Mesendoderm (in vitro differentiated cells): ENCODE data around the gene HNRNPA0.
"Not testable (repeated sequence)": the region's sequence is repeated elsewhere in the genome, so short reads cannot be mapped to it uniquely, and the experiment has no call there.

Source experiments
- DNase-seq: peaks from one replicate; pipeline ENCODE4 v3.0.0; 2013
- H2AK5ac ChIP-seq: 2 replicates; pipeline ENCODE4 v1.6.1; 2013; ENCODE audit warnings: low read length, inconsistent platforms
- H2BK120ac ChIP-seq: 2 replicates; pipeline ENCODE4 v1.6.1; 2013; ENCODE audit warnings: low read depth, mild to moderate bottlenecking, low read length, moderate library complexity, mixed read lengths
- H2BK15ac ChIP-seq: replicated peaks from 2 replicates; pipeline ENCODE4 v1.6.1; 2013; ENCODE audit warnings: low read depth, mild to moderate bottlenecking, moderate library complexity
- H2BK5ac ChIP-seq: 2 replicates; pipeline ENCODE4 v1.6.1; 2013; ENCODE audit warnings: low read length, inconsistent platforms
- H3K18ac ChIP-seq: 2 replicates; pipeline ENCODE4 v1.6.1; 2013; ENCODE audit warnings: mild to moderate bottlenecking, low read length, mixed read lengths
- H3K23ac ChIP-seq: one replicate; pipeline ENCODE4 v1.6.1; 2013; ENCODE audit warnings: low read length
- H3K27ac ChIP-seq: 2 replicates; pipeline ENCODE4 v1.5.1; 2013; ENCODE audit warnings: low read depth, mild to moderate bottlenecking, inconsistent platforms, low read length, moderate library complexity
- H3K27me3 ChIP-seq: 2 replicates; pipeline ENCODE4 v1.6.1; 2013; ENCODE audit warnings: low read length, control low read depth, mild to moderate bottlenecking, inconsistent platforms; ENCODE audit not compliant: insufficient read depth, poor library complexity
- H3K36me3 ChIP-seq: 2 replicates; pipeline ENCODE4 v1.6.1; 2013; ENCODE audit warnings: low read length, inconsistent platforms; ENCODE audit not compliant: control insufficient read depth, insufficient read depth
- H3K4ac ChIP-seq: one replicate; pipeline ENCODE4 v1.6.1; 2013; ENCODE audit warnings: low read depth, mild to moderate bottlenecking, low read length, moderate library complexity
- H3K4me1 ChIP-seq: 2 replicates; pipeline ENCODE4 v1.6.1; 2013; ENCODE audit warnings: low read depth, low read length, inconsistent platforms; ENCODE audit not compliant: control insufficient read depth
- H3K4me2 ChIP-seq: 2 replicates; pipeline ENCODE4 v1.6.1; 2013; ENCODE audit warnings: low read length
- H3K4me3 ChIP-seq: 2 replicates; pipeline ENCODE4 v1.5.1; 2013; ENCODE audit warnings: mild to moderate bottlenecking, low read length
- H3K56ac ChIP-seq: one replicate; pipeline ENCODE4 v1.6.1; 2013; ENCODE audit warnings: low read length
- H3K79me1 ChIP-seq: 2 replicates; pipeline ENCODE4 v1.6.1; 2013; ENCODE audit warnings: low read length, inconsistent platforms
- H3K79me2 ChIP-seq: 2 replicates; pipeline ENCODE4 v1.6.1; 2013; ENCODE audit warnings: mild to moderate bottlenecking, low read length; ENCODE audit not compliant: control insufficient read depth, insufficient read depth
- H3K9ac ChIP-seq: 2 replicates; pipeline ENCODE4 v1.6.1; 2013; ENCODE audit warnings: low read length, inconsistent platforms
- H4K5ac ChIP-seq: one replicate; pipeline ENCODE4 v1.6.1; 2013; ENCODE audit warnings: low read length
- H4K8ac ChIP-seq: one replicate; pipeline ENCODE4 v1.6.1; 2013; ENCODE audit warnings: low read depth, mild to moderate bottlenecking, control low read depth, low read length, moderate library complexity
- WGBS: extraction: QIAGEN DNeasy Blood & Tissue Kit; methylation state at CpG from one replicate; pipeline ENCODE4 v1.1.7; 2013; ENCODE audit warnings: low lambda C conversion rate, missing lambda C conversion rate; ENCODE audit not compliant: insufficient coverage; ENCODE audit errors: extremely low coverage; 5-methylcytosine and 5-hydroxymethylcytosine counted together

HNRNPA0 gene

DNA sequence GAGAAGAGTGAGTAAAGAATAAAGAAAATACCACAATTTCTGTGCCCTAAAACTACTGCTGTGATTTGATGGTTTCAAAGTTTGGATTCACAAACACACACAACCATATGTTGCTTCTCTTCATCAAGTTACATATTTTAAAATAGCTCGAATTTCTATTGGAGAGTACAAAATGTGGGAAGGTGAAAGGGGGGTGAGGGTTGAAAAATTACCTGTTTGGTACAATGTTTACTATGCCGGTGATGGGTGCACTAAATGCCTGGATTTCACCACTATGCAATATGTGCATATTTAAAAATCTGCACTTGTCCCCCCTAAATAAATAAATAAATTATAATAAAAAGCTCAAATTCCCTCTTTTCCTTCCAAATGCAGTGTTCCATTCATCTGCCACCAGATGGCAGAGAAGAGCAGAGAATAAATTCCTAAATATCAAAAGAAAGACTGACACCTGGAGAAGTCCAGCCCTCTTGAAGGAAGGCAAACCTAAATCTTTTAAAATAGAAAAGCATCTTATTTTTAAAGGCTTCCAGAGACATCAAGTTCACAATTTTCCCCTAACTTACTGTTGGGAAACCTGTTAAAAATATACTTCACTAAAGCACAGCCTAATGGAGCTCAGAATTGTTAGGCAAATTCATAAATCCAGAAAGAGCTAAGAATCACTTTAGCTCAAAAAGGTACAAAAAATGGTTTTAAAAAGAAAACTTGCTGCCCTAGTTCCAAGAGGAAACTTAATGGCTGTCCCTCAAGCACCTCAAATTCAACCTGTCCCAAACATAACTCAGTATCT, 24.8 kb upstream of the HNRNPA0 start:
- Histone ChIP-seq H3K27ac (no peak overlapping the region), H3K4me3 (no peak overlapping the region)
- peak; percentile 59 for DNase-seq

DNA sequence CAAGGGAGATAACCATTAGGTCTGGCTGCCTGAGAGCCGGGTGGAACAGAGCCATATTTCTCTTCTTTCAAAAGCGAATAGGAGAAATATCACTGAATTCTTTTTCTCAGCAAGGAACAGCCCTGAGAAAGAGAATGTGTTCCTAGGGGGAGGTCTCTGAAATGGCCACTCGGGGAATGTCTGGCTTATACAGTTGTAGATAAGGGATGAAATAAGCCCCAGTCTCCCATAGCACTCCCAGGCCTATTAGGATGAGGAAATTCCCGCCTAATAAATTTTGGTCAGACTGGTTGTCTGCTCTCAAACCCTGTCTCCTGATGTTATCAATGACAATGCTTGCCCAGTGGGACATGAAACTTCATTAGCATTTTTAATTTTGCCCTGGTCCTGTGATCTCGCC, 13.8 kb upstream of the HNRNPA0 start:
- WGBS, result no CpG with 5 or more reads among the region's 5 CpGs

More for the DNA sequence above, 24.8 kb upstream of the HNRNPA0 start:
- Histone ChIP-seq H3K36me3 (no peaks in the 10 kb centered on the region), H4K5ac (no peak overlapping the region), H3K23ac (no peak overlapping the region), H3K4me2 (no peak overlapping the region), H4K8ac (no peak overlapping the region), H3K9ac (no peak overlapping the region), H2BK15ac (no peak overlapping the region), H3K18ac (no peak overlapping the region), H2AK5ac (no peak overlapping the region), H3K79me1 (no peaks in the 10 kb centered on the region), H3K4me1 (no peaks in the 10 kb centered on the region), H3K4ac (no peak overlapping the region), H2BK120ac (no peak overlapping the region), H3K56ac (no peak overlapping the region), H3K27me3 (no peaks in the 10 kb centered on the region), H3K79me2 (no peaks in the 10 kb centered on the region), H2BK5ac (no peak overlapping the region)
- WGBS, result no CpG with 5 or more reads among the region's 2 CpGs

DNA sequence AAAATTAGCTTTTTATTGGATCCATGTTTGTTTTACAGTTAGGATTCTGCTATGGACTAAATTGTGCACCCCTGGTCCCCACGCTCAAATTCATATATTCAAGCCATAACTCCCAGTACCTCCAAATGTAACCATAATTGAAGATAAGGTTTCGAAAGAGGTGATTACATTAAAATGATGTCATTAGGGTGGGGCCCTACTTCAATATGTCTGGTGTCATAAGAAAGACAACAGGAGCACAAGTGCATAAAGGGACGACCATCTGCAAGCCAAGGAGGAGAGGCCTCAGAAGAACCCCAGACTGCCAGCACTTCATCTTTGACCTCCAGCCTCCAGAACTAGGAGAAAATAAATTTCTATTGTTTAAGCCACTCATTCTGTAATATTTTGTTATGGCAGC, 7.4 kb upstream of the HNRNPA0 start:
- H3K23ac ChIP-seq, result no peak overlapping the region
- no peak overlapping the region for H3K18ac ChIP-seq
- H2AK5ac ChIP-seq, result no peak overlapping the region
- no peak overlapping the region for H4K5ac ChIP-seq
- H3K79me2 ChIP-seq, result no peaks in the 10 kb centered on the region
- no peak overlapping the region for H2BK15ac ChIP-seq
- no peak overlapping the region for H3K4ac ChIP-seq
- H3K4me1 ChIP-seq, result no peaks in the 10 kb centered on the region
- no peak overlapping the region for H4K8ac ChIP-seq
- H3K4me3 ChIP-seq, result no peak overlapping the region
- WGBS, result no CpG with 5 or more reads among the region's 3 CpGs
- H3K56ac ChIP-seq, result no peak overlapping the region
- no peak overlapping the region for H3K27ac ChIP-seq
- no peak overlapping the region for H2BK120ac ChIP-seq
- H3K79me1 ChIP-seq, result no peaks in the 10 kb centered on the region
- no peak overlapping the region for H3K9ac ChIP-seq
- H3K4me2 ChIP-seq, result no peak overlapping the region
- no peaks in the 10 kb centered on the region for H3K27me3 ChIP-seq
- H2BK5ac ChIP-seq, result no peak overlapping the region
- DNase-seq, result no peak
- H3K36me3 ChIP-seq, result no peaks in the 10 kb centered on the region

More for the DNA sequence above, 13.8 kb upstream of the HNRNPA0 start:
- not testable (repeated sequence) for H3K4me2 ChIP-seq, H3K36me3 ChIP-seq, H2BK15ac ChIP-seq, H2AK5ac ChIP-seq, H3K4ac ChIP-seq, H3K56ac ChIP-seq, H3K79me2 ChIP-seq, H3K9ac ChIP-seq, H4K5ac ChIP-seq, H4K8ac ChIP-seq, H3K18ac ChIP-seq, DNase-seq, H2BK120ac ChIP-seq, H3K79me1 ChIP-seq, H3K4me3 ChIP-seq, H3K4me1 ChIP-seq, H3K27ac ChIP-seq, H3K23ac ChIP-seq, H2BK5ac ChIP-seq, H3K27me3 ChIP-seq

DNA sequence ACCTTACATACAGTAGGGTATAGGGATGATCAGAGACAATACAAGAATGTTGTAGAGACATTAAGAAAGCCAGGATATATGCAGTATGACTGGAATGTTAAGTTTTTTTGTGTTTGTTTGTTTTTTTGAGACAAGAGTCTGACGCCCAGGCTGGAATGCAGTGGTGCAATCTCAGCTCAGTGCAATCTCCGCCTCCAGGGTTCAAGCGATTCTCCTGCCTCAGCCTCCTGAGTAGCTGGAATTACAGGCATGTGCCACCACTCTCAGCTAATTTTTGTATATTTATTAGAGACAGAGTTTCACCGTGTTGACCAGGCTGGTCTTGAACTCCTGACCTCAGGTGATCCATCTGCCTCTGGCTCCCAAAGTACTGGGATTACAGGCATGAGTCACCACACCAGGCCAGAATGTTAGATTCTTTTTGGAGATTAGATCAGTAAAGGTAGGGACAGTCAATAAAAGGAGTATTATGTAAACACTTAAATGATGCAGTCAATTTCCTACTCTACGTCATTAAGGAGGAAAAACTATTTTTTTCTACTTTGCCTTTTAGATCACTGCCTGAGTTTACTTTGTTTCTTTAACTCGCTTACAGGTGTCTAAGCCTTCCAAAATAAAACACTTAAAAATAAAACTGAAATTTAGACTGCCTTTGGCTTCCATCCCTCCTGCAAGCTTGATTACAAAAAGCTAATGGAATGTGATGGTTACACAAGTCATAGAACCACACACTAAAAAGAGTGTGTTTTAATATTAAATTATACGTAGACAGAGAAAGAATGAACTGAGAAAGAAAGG, 6.8 kb upstream of the HNRNPA0 start:
- Histone ChIP-seq H3K79me1 (no peaks in the 10 kb centered on the region), H3K23ac (no peak overlapping the region), H2BK5ac (no peak overlapping the region), H3K18ac (no peak overlapping the region), H4K5ac (no peak overlapping the region), H3K56ac (no peak overlapping the region), H3K4me2 (no peak overlapping the region), H2BK15ac (no peak overlapping the region), H3K4me1 (no peaks in the 10 kb centered on the region), H3K4me3 (no peak overlapping the region), H3K27ac (no peak overlapping the region), H3K79me2 (no peaks in the 10 kb centered on the region), H3K9ac (no peak overlapping the region), H3K4ac (no peak overlapping the region), H2BK120ac (no peak overlapping the region), H2AK5ac (no peak overlapping the region), H3K36me3 (no peaks in the 10 kb centered on the region), H4K8ac (no peak overlapping the region), H3K27me3 (no peaks in the 10 kb centered on the region)
- DNase-seq, result no peak
- WGBS, result no CpG with 5 or more reads among the region's 7 CpGs

DNA sequence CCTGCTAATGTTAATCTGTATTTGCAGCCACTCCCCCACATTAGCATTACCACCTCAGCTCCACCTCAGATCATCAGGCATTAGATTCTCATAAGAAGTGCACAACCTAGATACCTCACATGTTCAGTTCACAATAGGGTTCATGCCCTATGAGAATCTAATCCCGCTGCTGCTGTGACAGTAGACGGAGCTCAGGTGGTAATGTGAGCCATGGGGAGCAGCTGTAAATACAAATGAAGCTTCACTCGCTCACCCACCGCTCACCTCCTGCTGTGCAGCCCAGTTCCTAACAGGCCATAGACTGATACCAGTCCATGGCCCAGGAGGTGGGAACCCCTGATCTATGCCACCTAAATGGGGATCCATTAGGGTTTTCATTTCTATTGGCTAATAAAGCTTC, 6.1 kb upstream of the HNRNPA0 start:
- Histone ChIP-seq H2BK5ac (no peak overlapping the region), H4K5ac (no peak overlapping the region), H3K27me3 (no peaks in the 10 kb centered on the region), H3K79me1 (no peaks in the 10 kb centered on the region), H3K4ac (no peak overlapping the region), H3K27ac (no peak overlapping the region), H2AK5ac (no peak overlapping the region), H3K36me3 (no peaks in the 10 kb centered on the region), H3K23ac (no peak overlapping the region), H3K4me2 (no peak overlapping the region), H4K8ac (no peak overlapping the region), H3K9ac (no peak overlapping the region), H3K18ac (no peak overlapping the region), H3K79me2 (no peaks in the 10 kb centered on the region), H3K4me1 (no peaks in the 10 kb centered on the region), H2BK15ac (no peak overlapping the region), H3K56ac (no peak overlapping the region), H3K4me3 (no peak overlapping the region), H2BK120ac (no peak overlapping the region)
- DNase-seq, result no peak
- no CpG with 5 or more reads among the region's 4 CpGs for WGBS
